Esophagus (tissue), 2 donors: Measurements from ENCODE around the gene CTNNA2. TPM values are rescaled to one million over a fixed set of nuclear protein-coding genes. Genes with fewer than 3 reads are reported as not detected.

Source experiments
- H3K27ac ChIP-seq, 2 donors: one replicate each; pipeline ENCODE4 v1.5.1; 2013; ENCODE audit warnings: low read depth in 2 of 2, mild to moderate bottlenecking in 2 of 2, inconsistent platforms in 1 of 2, low read length in 1 of 2, moderate library complexity in 1 of 2
- H3K27me3 ChIP-seq, 2 donors: one replicate each; pipeline ENCODE4 v1.6.1; 2013; ENCODE audit warnings: low read length in 2 of 2, control low read depth in 1 of 2, mild to moderate bottlenecking in 1 of 2; ENCODE audit not compliant: insufficient read depth in 2 of 2, control insufficient read depth in 1 of 2
- H3K36me3 ChIP-seq, 2 donors: one replicate each; pipeline ENCODE4 v1.6.1; 2013; ENCODE audit warnings: low read length in 1 of 2; ENCODE audit not compliant: control insufficient read depth in 2 of 2, insufficient read depth in 2 of 2
- H3K4me1 ChIP-seq, 2 donors: one replicate each; pipeline ENCODE4 v1.6.1; 2013; ENCODE audit warnings: low read length in 1 of 2; ENCODE audit not compliant: control insufficient read depth in 2 of 2, insufficient read depth in 2 of 2
- H3K4me3 ChIP-seq, 2 donors: one replicate each; pipeline ENCODE4 v1.5.1; 2013; ENCODE audit warnings: low read length in 2 of 2, mild to moderate bottlenecking in 2 of 2, low read depth in 1 of 2, moderate library complexity in 1 of 2
- H3K9me3 ChIP-seq, 2 donors: one replicate each; pipeline ENCODE4 v1.6.1; 2013; ENCODE audit warnings: mild to moderate bottlenecking in 2 of 2, low read depth in 1 of 2, low read length in 1 of 2, moderate library complexity in 1 of 2; ENCODE audit not compliant: control insufficient read depth in 2 of 2, insufficient read depth in 1 of 2
- WGBS, 2 donors: extraction: QIAGEN DNeasy Blood & Tissue Kit; methylation state at CpG; one replicate each; pipeline ENCODE4 v1.1.7; 2013; 5-methylcytosine and 5-hydroxymethylcytosine counted together
- polyA plus RNA-seq, 2 donors: library from polyadenylated mRNA; stranded (reverse); fragments of 200-250 nt; gene quantifications; one replicate each; pipeline ENCODE4 v1.2.3, GENCODE V29; 2013
- donor health status: healthy with polysubstance abuse.
- donor health status: Bipolar disorder and iron deficiency.

CTNNA2 gene
- polyA plus RNA-seq, 2 donors: 0.02 TPM; not detected in 1

- no peaks in the 10 kb centered on the region for H3K4me1 ChIP-seq
- H3K27ac ChIP-seq: no peak overlapping the region
- H3K27me3 ChIP-seq: no peaks in the 10 kb centered on the region
- no peaks in the 10 kb centered on the region for H3K9me3 ChIP-seq
- no peak overlapping the region for H3K4me3 ChIP-seq
- H3K36me3 ChIP-seq: no peaks in the 10 kb centered on the region
- 39 to 58% methylated on average over 1 of the region's 1 CpG for WGBS, 2 donors
Observed at GRCh38 chr2:80506563-80506962, 993.7 kb downstream of the CTNNA2 start.

GRCh38 chr2:80510716-80511115, 997.9 kb downstream of the CTNNA2 start:
- no peaks in the 10 kb centered on the region for H3K36me3 ChIP-seq
- H3K4me1 ChIP-seq: no peaks in the 10 kb centered on the region
- H3K9me3 ChIP-seq: peaks cover 0 to 5% of the 10 kb centered on the region in 2 donors
- no peak overlapping the region for H3K4me3 ChIP-seq
- WGBS, 2 donors: 58% methylated on average over 3 of the region's 3 CpGs
- H3K27me3 ChIP-seq: no peaks in the 10 kb centered on the region
- H3K27ac ChIP-seq: no peak overlapping the region

- H3K4me1 ChIP-seq: no peaks in the 10 kb centered on the region
- WGBS, 2 donors: 90 to 93% methylated on average over 3 of the region's 3 CpGs
- no peaks in the 10 kb centered on the region for H3K36me3 ChIP-seq
- H3K27me3 ChIP-seq: no peaks in the 10 kb centered on the region
- H3K9me3 ChIP-seq: peaks cover 0 to 10% of the 10 kb centered on the region in 2 donors
- no peak overlapping the region for H3K4me3 ChIP-seq
- H3K27ac ChIP-seq: no peak overlapping the region
Observed at GRCh38 chr2:80515964-80516363, 1003.1 kb downstream of the CTNNA2 start.

- WGBS, 2 donors: 52% methylated on average over 3 of the region's 3 CpGs
Observed at GRCh38 chr2:80517316-80517715, 1004.5 kb downstream of the CTNNA2 start.

GRCh38 chr2:80519121-80519643, 1006.3 kb downstream of the CTNNA2 start:
- Histone ChIP-seq H3K9me3 (peaks cover 0 to 8% of the 10 kb centered on the region in 2 donors), H3K27ac (no peak overlapping the region), H3K4me1 (no peaks in the 10 kb centered on the region), H3K36me3 (no peaks in the 10 kb centered on the region), H3K4me3 (no peak overlapping the region), H3K27me3 (no peaks in the 10 kb centered on the region)
- WGBS, 2 donors: 68 to 69% methylated on average over 3 of the region's 3 CpGs

More at GRCh38 chr2:80517316-80517715, 1004.5 kb downstream of the CTNNA2 start:
- H3K27me3 ChIP-seq: no peaks in the 10 kb centered on the region
- H3K36me3 ChIP-seq: no peaks in the 10 kb centered on the region
- H3K27ac ChIP-seq: no peak overlapping the region
- H3K4me3 ChIP-seq: no peak overlapping the region
- peaks cover 0 to 10% of the 10 kb centered on the region in 2 donors for H3K9me3 ChIP-seq
- no peaks in the 10 kb centered on the region for H3K4me1 ChIP-seq

GRCh38 chr2:80519699-80520291, 1006.9 kb downstream of the CTNNA2 start:
- no peaks in the 10 kb centered on the region for H3K36me3 ChIP-seq
- WGBS, 2 donors: 77 to 84% methylated on average over 1 of the region's 1 CpG
- H3K27ac ChIP-seq: no peak overlapping the region
- H3K4me3 ChIP-seq: no peak overlapping the region
- no peaks in the 10 kb centered on the region for H3K27me3 ChIP-seq
- peaks cover 0 to 5% of the 10 kb centered on the region in 2 donors for H3K9me3 ChIP-seq
- no peaks in the 10 kb centered on the region for H3K4me1 ChIP-seq

- Histone ChIP-seq H3K27me3 (no peaks in the 10 kb centered on the region), H3K36me3 (no peaks in the 10 kb centered on the region), H3K4me3 (no peak overlapping the region), H3K27ac (no peak overlapping the region), H3K4me1 (no peaks in the 10 kb centered on the region), H3K9me3 (no peaks in the 10 kb centered on the region)
- WGBS, 2 donors: 59 to 65% methylated on average over 2 of the region's 2 CpGs
Observed at GRCh38 chr2:80525152-80525551, 1012.3 kb downstream of the CTNNA2 start.

- no peaks in the 10 kb centered on the region for H3K27me3 ChIP-seq
- no peak overlapping the region for H3K4me3 ChIP-seq
- no peaks in the 10 kb centered on the region for H3K9me3 ChIP-seq
- H3K4me1 ChIP-seq: no peaks in the 10 kb centered on the region
- no peak overlapping the region for H3K27ac ChIP-seq
- WGBS, 2 donors: 79 to 82% methylated on average over 3 of the region's 3 CpGs
- H3K36me3 ChIP-seq: no peaks in the 10 kb centered on the region
Observed at GRCh38 chr2:80527119-80527518, 1014.3 kb downstream of the CTNNA2 start.

GRCh38 chr2:80529466-80530165, 1016.8 kb downstream of the CTNNA2 start:
- H3K27me3 ChIP-seq: no peaks in the 10 kb centered on the region
- no peak overlapping the region for H3K4me3 ChIP-seq
- H3K9me3 ChIP-seq: no peaks in the 10 kb centered on the region
- 66 to 81% methylated on average over 7 of the region's 7 CpGs for WGBS, 2 donors
- H3K4me1 ChIP-seq: no peaks in the 10 kb centered on the region
- no peak overlapping the region for H3K27ac ChIP-seq
- no peaks in the 10 kb centered on the region for H3K36me3 ChIP-seq
